ENCODE results near the gene ZACN. TPM values are rescaled to one million over a fixed set of nuclear protein-coding genes. Genes with fewer than 3 reads are reported as not detected.

The ZACN gene
- total RNA-seq, 1 donor from 2014 or later = 0.23 TPM

- Mint-ChIP-seq H3K4me3 (ENCODE audit: unreplicated experiment) (no peak overlapping the region), H3K27ac (ENCODE audit: unreplicated experiment) (no peak overlapping the region)
- DNase-seq (ENCODE audit: low read depth) = no peak
Observed at GRCh38 chr17:76122431-76123190, 43.6 kb downstream of the ZACN start.

GRCh38 chr17:76123191-76123499, 44.2 kb downstream of the ZACN start:
- TF ChIP-seq CTCF (IDR thresholded peaks at IDR 0.05; ENCODE audit: insufficient read depth, low read depth, low read length) (no peak), EZH2 (IDR thresholded peaks at IDR 0.05; ENCODE audit: insufficient read depth, low read length) (no peak)
- Histone ChIP-seq H3K4me2 (ENCODE audit: low read length) (no peak overlapping the region), H3K9me3 (ENCODE audit: insufficient read depth, low read depth, low read length) (no peaks in the 10 kb centered on the region), H3K4me1 (ENCODE audit: insufficient read depth, low read length) (peaks cover 4% of the 10 kb centered on the region), H3K4me3 (ENCODE audit: insufficient read depth, low read depth, low read length) (no peak overlapping the region), H2AFZ (ENCODE audit: low read depth, low read length) (no peak overlapping the region), H3K36me3 (ENCODE audit: insufficient read depth, low read length) (no peaks in the 10 kb centered on the region), H3K27ac (ENCODE audit: low read depth, low read length) (no peak overlapping the region), H3K79me2 (ENCODE audit: insufficient read depth, low read length) (no peaks in the 10 kb centered on the region), H3K27me3 (ENCODE audit: insufficient read depth, low read length) (no peaks in the 10 kb centered on the region), H3K9ac (ENCODE audit: low read length) (no peak overlapping the region), H4K20me1 (ENCODE audit: insufficient read depth, low read length) (no peaks in the 10 kb centered on the region)
- Mint-ChIP-seq H3K27me3 (ENCODE audit: low read depth, unreplicated experiment) (peaks cover 41% of the 10 kb centered on the region), H3K4me3 (ENCODE audit: unreplicated experiment) (no peak overlapping the region), H3K27ac (ENCODE audit: unreplicated experiment) (no peak overlapping the region), H3K9me3 (ENCODE audit: unreplicated experiment) (no peaks in the 10 kb centered on the region), H3K36me3 (ENCODE audit: low read depth, unreplicated experiment) (no peaks in the 10 kb centered on the region), H3K4me1 (ENCODE audit: low read depth, unreplicated experiment) (no peaks in the 10 kb centered on the region)
- FAIRE-seq = no peak
- no peak for DNase-seq (ENCODE audit: low read depth)

More at GRCh38 chr17:76122431-76123190, 43.6 kb downstream of the ZACN start:
- Mint-ChIP-seq H3K36me3 (ENCODE audit: low read depth, unreplicated experiment) (no peaks in the 10 kb centered on the region), H3K4me1 (ENCODE audit: low read depth, unreplicated experiment) (no peaks in the 10 kb centered on the region), H3K27me3 (ENCODE audit: low read depth, unreplicated experiment) (peaks cover 41% of the 10 kb centered on the region), H3K9me3 (ENCODE audit: unreplicated experiment) (no peaks in the 10 kb centered on the region)
- no peaks in the 10 kb centered on the region for H3K36me3 ChIP-seq (ENCODE audit: insufficient read depth, low read length)
- no peaks in the 10 kb centered on the region for H3K9me3 ChIP-seq (ENCODE audit: insufficient read depth, low read depth, low read length)
- no peak overlapping the region for H3K4me3 ChIP-seq (ENCODE audit: insufficient read depth, low read depth, low read length)
- no peak overlapping the region for H3K27ac ChIP-seq (ENCODE audit: low read depth, low read length)
- peaks cover 4% of the 10 kb centered on the region for H3K4me1 ChIP-seq (ENCODE audit: insufficient read depth, low read length)
- peak overlapping the region; percentile 55 for H2AFZ ChIP-seq (ENCODE audit: low read depth, low read length)
- TF ChIP-seq CTCF (IDR thresholded peaks at IDR 0.05; ENCODE audit: insufficient read depth, low read depth, low read length) (no peak), EZH2 (IDR thresholded peaks at IDR 0.05; ENCODE audit: insufficient read depth, low read length) (no peak)
- H3K9ac ChIP-seq (ENCODE audit: low read length) = no peak overlapping the region
- H4K20me1 ChIP-seq (ENCODE audit: insufficient read depth, low read length) = no peaks in the 10 kb centered on the region
- H3K79me2 ChIP-seq (ENCODE audit: insufficient read depth, low read length) = no peaks in the 10 kb centered on the region
- no peaks in the 10 kb centered on the region for H3K27me3 ChIP-seq (ENCODE audit: insufficient read depth, low read length)
- no peak for FAIRE-seq
- no peak overlapping the region for H3K4me2 ChIP-seq (ENCODE audit: low read length)

All from astrocyte (in vitro differentiated cells and primary cell).